ENCODE results near the gene NDUFAF2.
"Not testable (repeated sequence)": the region's sequence is repeated elsewhere in the genome, so short reads cannot be mapped to it uniquely, and the experiment has no call there.

The NDUFAF2 gene

DNA sequence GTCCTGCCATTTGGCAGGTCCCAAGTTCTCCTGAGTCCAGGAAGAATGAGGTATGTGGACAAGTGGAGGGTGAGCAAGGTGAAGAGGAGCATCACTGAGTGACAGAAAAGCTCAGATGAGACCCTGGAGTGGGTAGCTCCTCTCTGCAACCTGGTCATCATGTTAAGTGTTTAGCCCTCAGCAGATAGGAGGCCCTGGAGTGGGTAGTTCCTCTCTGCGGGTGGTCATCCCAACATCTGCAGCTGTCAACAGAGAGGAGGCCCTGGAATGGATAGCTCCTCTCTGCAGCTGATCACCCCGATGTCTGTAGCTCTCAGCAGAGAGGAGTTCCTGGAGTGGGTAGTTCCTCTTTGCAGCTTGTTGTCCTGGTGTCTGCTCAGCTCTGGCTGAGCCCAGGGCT lies 48.4 kb downstream of the NDUFAF2 start:
- DNase-seq (ENCODE audit: low read depth), result no peak

DNA sequence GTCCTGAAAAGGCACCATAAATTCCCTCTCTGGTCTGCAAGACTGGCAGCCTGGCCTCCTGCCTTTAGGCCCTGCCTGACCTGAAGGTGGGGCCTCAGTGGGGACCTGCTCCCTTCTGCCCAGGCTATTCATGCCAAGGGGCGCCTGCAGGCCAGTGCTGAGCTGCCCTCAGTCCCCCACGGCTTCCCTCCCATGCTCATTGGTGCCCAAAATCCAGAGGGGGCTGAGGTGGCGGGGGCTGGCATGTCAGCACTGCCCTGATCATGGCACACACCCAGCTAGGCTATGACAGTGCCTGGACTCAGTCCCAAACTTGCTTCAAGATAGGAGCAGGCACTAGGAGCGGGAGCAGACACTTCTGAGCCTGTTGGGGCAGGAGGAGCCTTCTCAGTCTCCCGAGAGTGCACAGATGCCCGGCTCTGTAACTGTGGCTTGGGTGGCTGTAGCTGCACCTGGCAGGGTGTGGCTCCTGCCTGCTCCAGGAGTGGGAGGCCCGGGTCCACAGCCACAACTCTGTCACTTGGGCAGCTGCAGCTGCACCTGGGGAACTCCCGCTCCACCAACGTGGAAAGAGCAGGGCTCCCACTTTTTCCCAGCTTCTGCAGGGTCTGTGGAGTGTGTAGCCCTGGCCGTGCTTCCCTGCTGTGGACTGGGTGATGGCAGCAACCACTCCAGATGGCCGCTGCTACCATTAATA lies 49.0 kb downstream of the NDUFAF2 start:
- no peak for DNase-seq (ENCODE audit: low read depth)

DNA sequence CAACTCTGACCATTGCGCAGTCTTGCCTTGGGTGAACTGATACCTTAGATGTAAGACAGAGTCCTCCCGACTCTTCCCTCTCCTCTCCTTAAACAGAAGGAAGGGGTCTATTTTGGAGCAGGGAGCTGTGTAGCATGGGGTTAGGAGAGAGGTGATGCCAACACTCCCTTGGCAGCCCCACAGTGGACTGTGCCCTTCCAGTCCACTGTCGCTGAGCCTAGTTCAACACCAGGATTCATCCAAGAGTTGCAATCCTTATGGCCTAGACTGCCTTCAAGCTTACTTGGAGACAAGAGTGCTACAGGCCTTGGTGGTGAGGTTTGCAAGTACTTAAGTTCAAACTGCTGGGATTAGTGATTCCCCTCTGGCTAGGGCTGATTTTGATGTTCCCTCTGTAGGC lies 51.4 kb downstream of the NDUFAF2 start:
- no peak for DNase-seq (ENCODE audit: low read depth)

DNA sequence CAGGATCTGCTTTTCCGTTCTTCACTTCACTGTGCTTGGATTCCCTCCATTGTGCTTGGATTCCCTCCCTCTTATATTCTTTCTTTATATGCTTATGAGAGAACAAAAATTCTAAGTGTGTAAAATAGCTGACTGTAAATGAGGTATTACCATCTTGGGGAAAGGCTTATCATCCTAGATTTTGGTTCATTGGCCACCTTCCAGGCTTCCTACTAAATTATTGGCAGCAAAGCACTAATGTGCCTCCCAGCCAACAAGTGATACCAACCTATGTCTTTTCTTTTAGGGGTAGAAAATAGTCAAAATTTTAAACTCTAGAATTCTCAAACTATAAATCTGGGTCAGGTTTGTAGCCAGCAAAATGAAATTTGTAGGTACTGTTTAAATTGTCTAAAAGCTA lies 52.7 kb downstream of the NDUFAF2 start:
- DNase-seq (ENCODE audit: low read depth), result no peak

DNA sequence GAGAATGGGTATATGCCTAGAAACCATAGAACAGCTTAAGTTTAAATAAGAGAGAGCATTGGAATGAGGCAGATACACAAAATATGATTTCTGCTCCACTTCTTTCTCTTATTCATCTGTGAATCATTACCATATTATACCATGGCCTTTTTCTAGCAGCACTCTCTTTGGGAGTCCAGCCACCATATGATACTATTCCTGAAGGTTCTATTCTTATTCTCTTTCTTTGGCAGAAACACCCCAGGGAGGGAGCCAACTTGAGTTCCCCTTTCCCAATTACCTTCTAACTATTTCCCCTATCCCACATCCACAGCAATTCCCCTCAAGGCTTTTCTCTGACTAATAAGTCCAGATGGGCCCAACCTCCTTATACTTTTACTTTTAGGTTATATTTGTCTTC lies 55.9 kb downstream of the NDUFAF2 start:
- no peak for DNase-seq (ENCODE audit: low read depth)

DNA sequence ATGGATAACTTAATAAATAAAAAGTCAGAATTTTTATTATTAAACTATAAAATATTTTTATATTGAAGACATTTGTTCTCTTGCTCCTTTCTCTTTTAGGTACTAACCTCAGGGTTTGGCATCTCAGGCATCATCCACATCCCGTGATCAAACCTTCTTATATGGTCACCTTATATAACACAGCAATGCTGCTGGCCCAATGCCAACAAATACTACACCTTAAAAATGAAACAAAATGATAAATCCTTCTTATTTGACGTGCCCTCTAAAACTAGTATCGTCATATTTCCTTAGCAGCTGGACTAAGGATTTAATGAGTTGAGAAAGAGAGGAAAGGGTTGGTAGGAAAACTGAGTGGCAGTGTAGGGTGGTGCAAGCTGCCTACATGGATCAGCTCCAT lies 56.6 kb downstream of the NDUFAF2 start:
- no peak for DNase-seq (ENCODE audit: low read depth)

DNA sequence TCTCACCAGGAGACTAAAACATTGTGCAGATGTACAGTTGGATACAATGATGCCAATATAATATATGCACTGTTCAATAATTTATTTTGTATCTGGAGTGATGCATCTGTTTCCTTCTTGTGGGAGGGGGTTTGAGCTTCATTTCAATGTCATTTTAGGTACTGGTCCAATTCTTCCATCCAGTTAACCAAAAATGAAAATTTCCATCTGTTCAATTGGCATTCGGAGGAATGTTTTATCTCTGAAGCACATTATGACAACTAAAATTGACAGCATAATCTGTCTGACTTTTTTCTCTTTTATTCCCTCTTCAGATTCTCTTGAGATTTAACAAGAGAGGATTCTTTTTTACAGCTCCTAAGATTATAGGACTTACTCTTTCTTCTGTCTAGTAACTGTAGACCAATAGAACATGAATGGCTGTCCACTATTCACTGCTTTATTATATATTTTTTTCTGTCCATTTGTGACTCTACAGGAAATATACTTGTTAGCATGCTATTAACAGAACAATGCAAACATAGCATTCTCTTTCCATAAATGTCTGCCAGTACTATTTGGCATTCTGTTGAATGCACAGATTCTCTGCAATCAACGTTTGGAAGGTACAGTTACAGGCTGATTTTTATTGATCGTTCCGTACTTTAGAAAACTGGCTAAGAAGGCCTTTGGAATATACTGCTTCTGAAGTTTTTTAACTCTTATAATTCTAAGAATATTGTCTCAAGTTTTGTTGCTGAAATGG lies 57.8 kb downstream of the NDUFAF2 start:
- no peak for DNase-seq (ENCODE audit: low read depth)

DNA sequence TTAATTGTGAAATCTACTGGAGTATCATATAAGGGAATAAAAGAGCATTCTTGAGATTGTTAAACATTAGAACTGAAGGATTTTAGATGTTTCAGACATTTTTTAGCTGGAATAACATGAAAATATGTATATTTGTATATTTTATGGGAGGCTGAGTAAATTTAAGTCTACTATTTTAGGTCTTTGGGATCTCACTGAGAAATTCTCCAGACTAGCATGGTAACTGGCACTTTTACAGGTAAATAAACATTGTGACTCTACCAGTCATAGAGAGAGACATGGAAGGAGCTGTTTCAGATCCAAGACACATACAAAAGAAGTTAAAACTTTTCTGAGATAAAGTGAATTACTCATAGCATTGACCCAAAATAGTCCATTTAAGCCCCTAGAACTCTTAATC lies 59.4 kb downstream of the NDUFAF2 start:
- DNase-seq (ENCODE audit: low read depth), result no peak

DNA sequence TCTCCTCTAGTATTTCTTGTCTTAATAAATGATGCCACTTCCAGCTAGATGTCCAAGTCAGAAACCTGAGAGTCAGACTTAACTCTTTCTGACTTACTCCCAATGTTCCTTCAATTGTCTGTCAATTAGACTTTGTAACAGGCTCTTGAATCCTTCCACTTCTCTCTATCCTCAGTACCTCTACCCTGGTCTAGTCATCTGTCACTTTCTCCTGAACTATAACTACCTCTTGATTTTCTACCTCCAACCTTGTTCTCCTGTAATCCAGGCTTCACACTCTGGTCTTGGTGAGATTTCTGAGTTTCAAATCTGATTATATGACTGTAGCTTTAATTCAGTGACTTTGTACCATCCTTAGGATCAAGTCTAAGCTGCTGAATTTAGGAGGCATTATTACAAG lies 64.9 kb downstream of the NDUFAF2 start:
- no peak for DNase-seq (ENCODE audit: low read depth)

DNA sequence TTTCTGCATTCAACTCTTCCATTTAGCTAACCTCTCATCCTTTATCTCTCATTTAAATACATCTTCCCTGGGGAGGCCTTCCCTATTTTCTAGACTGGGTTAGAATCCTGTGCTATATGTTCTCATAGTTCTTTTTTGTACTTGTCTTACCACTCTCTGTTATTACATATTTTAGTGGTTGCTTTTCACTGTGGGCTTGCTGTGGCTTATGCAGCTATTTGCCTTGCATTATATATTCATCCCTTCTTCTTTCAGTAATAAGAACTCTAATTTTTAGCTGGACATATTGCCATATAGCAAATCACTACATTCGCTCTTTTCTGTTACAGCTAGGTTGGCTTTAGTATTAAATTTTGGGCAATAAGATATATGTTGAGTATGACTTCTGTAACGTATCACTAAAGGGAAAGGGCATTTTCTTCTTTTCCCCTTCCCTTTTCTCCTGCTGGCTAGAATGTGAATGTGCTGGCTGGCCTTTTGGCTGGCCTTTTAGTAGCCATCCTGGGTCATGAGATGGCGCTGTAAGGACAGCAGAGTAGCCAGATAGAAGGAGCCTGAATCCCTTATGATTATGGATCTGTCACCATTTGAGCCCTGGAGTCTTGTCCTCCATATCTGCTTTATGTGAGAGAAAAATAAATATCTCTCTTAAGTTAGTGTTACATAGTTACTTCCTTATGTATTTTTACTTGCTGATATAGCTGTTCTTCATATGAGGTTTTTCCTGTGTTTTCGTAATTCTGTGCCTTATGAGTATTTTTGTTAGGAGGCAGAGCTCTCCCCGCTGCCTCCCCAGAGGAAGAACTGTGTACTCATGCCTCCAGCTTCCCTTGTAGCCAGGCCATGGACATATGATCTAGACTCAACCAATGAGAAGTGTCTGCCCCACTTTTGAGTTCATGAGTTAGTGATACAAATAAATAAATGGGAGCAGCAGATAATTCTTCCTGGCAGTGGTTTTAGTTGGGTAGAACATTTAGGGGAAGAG lies 65.8 kb downstream of the NDUFAF2 start:
- no peak for DNase-seq (ENCODE audit: low read depth)

DNA sequence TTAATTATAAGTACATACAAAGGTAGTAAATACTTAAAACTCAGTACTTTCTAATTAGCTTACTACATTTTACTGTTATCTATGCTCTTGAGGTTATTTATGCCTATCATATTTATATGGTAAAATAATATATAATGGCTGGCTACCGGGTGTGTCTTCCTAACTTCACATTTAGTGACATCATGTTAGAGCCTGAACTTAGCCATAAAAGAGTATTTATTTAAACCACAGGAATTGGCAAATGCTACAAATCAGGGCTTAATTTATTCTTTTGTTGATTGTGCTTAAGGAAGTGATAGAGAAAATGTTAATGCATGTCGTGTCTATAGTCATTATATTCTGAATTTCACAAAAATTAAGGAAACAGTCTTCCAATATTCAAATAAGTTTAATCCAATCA lies 73.1 kb downstream of the NDUFAF2 start:
- no peak for DNase-seq (ENCODE audit: low read depth)

DNA sequence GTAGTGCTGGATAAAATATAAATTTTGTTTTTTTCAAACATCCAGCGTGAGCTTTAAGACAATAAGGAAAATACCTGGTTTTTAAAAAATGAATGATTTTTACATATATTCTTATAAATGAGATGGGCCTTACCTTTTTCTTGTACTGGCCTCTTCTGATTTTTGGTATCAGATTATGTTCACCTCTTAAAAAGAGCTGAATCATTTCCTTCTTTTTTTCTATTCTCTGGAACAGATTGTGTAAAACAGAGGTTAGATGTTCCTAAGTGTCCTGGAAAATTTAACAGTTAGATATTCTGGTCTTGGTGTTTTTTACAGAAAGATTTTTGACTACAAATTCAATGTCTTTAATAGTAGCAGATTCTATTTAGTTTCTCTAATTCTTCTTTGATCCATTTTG lies 74.6 kb downstream of the NDUFAF2 start:
- DNase-seq (ENCODE audit: low read depth), result no peak

DNA sequence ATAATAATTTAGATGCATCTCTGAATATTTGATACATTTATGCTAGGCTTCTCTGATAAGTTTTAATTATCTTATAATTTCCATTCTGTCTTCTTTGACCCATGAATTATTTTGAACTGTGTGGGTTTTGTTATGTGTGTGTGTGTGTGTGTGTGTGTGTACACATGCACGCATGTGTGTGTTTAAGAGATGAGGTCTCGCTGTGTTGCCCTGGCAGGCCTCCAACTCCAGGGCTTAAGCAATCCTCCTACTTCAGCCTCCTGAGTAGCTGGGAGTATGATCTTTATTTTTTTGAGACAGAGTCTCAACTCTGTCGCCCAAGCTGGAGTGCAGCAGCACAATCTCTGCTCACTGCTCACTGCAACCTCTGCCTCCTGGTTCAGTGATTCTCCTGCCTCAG lies 75.4 kb downstream of the NDUFAF2 start:
- DNase-seq (ENCODE audit: low read depth), result no peak

DNA sequence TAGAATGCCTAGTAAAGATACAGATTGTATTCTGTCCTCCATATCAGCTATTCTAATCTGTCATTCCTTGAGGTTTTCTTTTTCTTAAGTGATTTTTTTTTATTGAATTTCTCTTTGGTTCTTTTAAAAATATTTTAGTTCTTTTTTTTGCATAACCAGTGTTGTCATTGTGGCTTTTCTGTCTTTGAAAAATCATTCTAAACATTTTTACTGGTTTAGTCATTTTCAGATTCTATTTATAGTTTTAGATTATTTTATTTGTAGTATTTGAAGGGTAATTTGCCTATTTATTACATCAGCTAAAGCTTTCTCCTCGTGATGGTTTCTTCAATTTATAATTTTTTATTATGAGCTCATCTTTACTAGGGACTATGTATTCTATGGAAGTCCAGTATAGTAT lies 78.1 kb downstream of the NDUFAF2 start:
- no peak for DNase-seq (ENCODE audit: low read depth)

DNA sequence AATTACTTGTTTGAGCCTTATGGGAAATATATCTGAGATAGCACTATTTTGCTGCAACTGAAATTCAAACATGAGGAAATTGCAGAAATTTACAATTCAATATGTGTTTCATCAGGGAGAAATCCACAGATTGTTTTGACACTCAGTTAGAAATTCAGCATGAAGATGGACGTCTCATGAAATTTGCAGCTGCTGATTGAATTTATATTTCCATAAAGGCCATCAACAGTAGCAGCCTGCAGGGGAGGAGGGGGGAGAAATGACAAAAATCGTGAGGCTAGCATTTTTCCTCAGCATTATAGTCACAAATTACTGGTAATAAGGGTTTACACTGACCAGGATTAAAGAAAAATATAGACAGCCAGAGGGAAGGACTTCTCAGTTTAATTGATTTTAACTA lies 81.0 kb downstream of the NDUFAF2 start:
- no peak for DNase-seq (ENCODE audit: low read depth)

DNA sequence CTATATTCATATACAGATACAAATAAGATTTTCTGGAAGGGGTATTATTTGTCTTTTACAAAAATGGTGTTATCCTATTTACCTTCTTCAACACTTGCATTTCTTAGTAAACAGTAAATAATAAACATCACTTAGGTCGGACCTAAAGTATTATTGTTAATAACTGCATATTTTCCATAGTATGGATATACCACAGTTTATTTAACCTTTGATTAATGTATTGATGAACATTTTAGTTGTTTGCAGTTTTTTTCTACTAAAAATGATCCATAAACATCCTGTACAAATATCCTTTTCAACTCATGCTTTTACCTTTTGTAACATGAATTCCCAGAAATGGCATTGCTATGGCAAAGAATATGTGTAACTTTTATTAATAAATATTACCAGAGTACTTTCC lies 83.4 kb downstream of the NDUFAF2 start:
- DNase-seq (ENCODE audit: low read depth), result no peak

DNA sequence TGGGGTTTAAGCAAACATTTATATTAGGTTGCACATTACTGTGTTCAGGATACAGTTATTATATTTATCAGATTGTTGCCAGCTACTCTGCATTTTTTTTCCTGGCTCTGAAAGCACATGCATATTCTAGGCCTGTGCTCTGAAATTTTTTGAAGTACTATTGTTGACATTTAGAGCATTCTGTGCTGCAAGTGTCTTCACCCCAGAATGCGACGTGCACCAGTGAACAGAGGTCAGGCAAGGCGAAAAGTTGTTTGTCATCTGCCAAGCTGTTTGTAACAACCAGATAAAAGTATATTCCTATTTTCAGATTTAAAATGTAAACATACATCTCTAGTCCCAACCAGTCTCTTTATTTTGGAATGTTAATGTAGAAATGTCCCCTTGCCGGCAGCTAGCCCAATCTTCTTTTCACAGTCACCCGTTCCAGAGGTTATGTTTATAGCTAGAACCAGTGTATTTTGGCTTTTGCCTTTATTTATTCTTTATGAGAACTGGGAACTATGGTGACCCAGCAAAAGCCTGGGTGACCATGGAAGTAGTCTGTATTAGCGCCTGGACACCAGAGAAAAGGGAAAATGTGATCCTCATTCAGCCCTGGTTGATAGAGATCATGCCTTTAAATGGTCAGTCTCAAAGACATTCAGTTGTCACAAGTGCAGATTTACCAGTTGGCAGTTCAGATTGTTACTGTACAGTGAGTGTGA lies 84.6 kb downstream of the NDUFAF2 start:
- DNase-seq (ENCODE audit: low read depth), result no peak

DNA sequence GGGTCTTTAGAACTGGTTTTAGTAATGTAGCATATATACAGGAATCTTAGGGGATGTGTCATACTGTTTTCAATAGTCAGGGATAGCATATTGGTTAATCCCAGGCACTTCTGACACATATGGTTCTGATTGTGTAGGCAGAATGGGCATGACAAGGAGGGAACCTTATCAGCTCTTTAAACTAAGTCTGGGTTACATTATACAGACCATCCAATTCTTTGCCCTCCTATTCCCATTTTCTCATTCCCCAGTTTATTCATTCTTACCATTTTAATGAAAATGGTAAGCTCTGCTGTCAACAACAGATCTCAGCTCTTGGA lies 85.1 kb downstream of the NDUFAF2 start:
- DNase-seq (ENCODE audit: low read depth), result no peak

DNA sequence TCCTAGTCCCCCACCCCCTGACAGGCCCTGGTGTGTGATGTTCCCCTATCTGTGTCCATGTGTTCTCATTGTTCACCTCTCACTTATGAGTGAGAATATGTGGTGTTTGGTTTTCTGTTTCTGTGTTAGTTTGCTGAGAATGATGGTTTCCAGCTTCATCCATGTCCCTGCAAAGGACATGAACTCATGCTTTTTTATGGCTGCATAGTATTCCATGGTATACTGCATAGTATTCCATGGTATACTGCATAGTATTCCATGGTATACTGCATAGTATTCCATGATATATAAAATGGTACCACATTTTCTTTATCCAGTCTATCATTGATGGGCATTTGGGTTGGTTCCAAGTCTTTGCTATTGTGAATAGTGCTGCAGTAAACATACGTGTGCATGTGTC lies 86.3 kb downstream of the NDUFAF2 start:
- not testable (repeated sequence) for DNase-seq (ENCODE audit: low read depth)

DNA sequence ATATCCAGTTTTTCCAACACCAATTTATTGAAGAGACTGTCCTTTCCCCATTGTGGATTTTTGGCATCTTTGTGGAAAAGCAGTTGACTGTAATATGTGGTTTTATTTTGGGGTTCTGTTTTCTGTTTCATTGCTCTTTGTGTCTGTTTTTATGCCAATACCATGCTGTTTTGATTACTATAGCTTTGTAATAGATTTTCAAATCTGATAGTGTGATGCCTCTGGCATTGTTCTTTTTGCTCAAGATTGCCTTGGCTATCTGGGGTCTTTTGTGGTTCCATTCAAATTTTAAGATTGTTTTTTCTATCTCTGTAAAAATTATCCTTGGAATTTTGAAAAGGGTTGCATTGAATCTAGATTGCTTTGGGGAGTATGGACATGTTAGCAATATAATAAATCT lies 99.5 kb downstream of the NDUFAF2 start:
- no peak for DNase-seq (ENCODE audit: low read depth)

DNA sequence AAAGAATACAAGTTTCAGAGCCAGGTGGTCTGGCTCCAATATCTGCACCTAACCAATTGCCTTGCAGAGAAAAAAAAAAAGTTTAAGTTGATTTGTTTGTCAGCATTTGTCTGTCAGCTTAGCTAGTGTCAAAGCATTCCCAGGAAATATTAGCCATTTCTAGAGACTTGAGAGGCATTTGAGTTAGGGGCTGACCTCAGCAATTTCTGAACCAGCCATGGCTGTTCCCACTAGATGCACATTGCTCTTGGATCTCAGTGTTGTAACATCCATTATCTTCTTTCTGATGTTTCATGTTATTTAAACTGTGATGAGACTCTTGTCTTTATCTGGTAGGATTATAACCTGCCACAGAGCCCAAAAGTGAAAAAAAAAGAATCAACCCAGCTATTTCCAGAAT lies 102.3 kb downstream of the NDUFAF2 start:
- no peak for DNase-seq (ENCODE audit: low read depth)

DNA sequence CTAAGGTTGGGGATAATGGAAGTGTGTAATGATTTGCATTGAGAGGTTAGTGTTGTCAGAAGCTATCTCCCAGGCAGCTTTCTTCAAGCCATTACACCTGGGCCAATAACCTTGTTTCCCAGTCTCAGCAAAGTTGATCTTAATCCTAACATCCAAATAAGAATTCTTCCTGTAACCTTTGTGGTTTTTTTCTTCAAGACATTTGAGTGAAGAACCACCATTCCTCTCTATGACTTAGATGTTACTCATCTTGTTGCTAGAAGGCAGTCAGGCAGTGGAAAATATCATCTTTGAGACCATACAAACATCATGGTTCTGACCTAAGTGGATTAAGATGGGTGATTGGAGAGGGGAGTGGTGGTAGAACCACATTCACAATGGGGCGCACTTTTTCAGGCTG lies 103.5 kb downstream of the NDUFAF2 start:
- DNase-seq (ENCODE audit: low read depth), result no peak
